GM23248 (cell line): ENCODE results near the gene SLC10A7.

Experiments
- EZH2 ChIP-seq: fragments of 200-600 bp; sonication (generic); IDR thresholded peaks from 2 replicates; pipeline ENCODE4 v1.6.1; 2018; ENCODE audit warnings: antibody characterized with exemption, mild to moderate bottlenecking; ENCODE audit not compliant: insufficient read depth, poor library complexity, severe bottlenecking
- EZH2phosphoT487 ChIP-seq: fragments of 200-600 bp; sonication (generic); IDR thresholded peaks from 2 replicates; pipeline ENCODE4 v1.6.1; 2018; ENCODE audit warnings: antibody characterized with exemption, moderate library complexity, mild to moderate bottlenecking, low read depth; ENCODE audit not compliant: insufficient read depth

- TF ChIP-seq EZH2: no peak
- TF ChIP-seq EZH2phosphoT487: no peak
Measured at GRCh38 chr4:146214238-146214637, 307.5 kb downstream of the SLC10A7 start, which contains the start of gene REELD1.
